Measurements from ENCODE around the gene TOP3A. TPM values are rescaled to one million over a fixed set of nuclear protein-coding genes. Genes with fewer than 3 reads are reported as not detected.
A peak's percentile ranks its signal among the peaks of the same experiment; 100 is the strongest.

Gene TOP3A
- total and polyA plus RNA-seq, 2 of the 13 experiments (the other 11 are each of a cell fraction or from before 2014, with no cell fraction given) = 16.9 to 36.8 TPM

GRCh38 chr17:18319604-18320256 lies 4.9 kb upstream of the TOP3A start:
- Histone ChIP-seq H3K36me3 (replicated peaks in 1 of 2; ENCODE audit: control insufficient read depth in 1 of 2, insufficient read depth in 2 of 2, low read length in 2 of 2) (peaks cover 20 to 29% of the 10 kb centered on the region in 2 experiments), H2AFZ (ENCODE audit: low read length) (no peak overlapping the region), H3K4me1 (ENCODE audit: insufficient read depth, low read length) (peaks cover 53% of the 10 kb centered on the region), H3K79me2 (ENCODE audit: insufficient read depth, low read length) (peaks cover 54% of the 10 kb centered on the region), H3K4me3 (replicated peaks in 1 of 3; ENCODE audit: insufficient read depth in 1 of 3, low read depth in 2 of 3, low read length in 3 of 3) (no peak overlapping the region), H3K9me3 (ENCODE audit: low read length) (no peaks in the 10 kb centered on the region), H3K9ac (ENCODE audit: insufficient read depth, low read depth, low read length) (no peak overlapping the region), H3K27ac (ENCODE audit: extremely low read length, insufficient read depth, low read length) (no peak overlapping the region), H3K4me2 (ENCODE audit: low read depth, low read length) (peak overlapping the region; percentile 49), H3K27me3 (ENCODE audit: control insufficient read depth in 1 of 2, insufficient read depth in 2 of 2, low read length in 2 of 2) (no peaks in the 10 kb centered on the region; a peak in 1 of 5 replicates), H4K20me1 (ENCODE audit: insufficient read depth, low read length) (peaks cover 18% of the 10 kb centered on the region)
- in situ Hi-C loops (cut with HindIII; ENCODE audit: extremely low pct_ligation_motif_present, low pct_unique_long_range_greater_than_20kb) = no loop called here
- POLR2A ChIA-PET = no interaction called here
- CTCF ChIA-PET (ENCODE audit: low intra/inter-chr PET ratio, low total read pairs) = interaction anchor here (1.2 kb wide), 1 partner anchor 72 kb away, joined by 3 read pairs; no protein-coding TSS in a partner anchor
- intact Hi-C loops (cut with micrococcal nuclease; ENCODE audit: unreplicated experiment) = loop anchor here (5.0 to 10.0 kb wide), 2 partner anchors 45 to 62 kb away; partner anchors contain the start of genes FLII and SHMT1
- 83% methylated on average over 12 of the region's 13 CpGs for WGBS (ENCODE audit: low lambda C conversion rate)
- DNase-seq (ENCODE audit: low spot score) = peak; percentile 37
- FAIRE-seq = peak; percentile 81
- BruUV-seq (replicated peaks) = no TSS peak
- ATAC-seq = peak; percentile 57
- no peak for TF ChIP-seq GPBP1L1 (CRISPR knock-in tag; IDR thresholded peaks at IDR 0.05)
- TF ChIP-seq ZHX2 (IDR thresholded peaks at IDR 0.05; ENCODE audit: low read depth) = no peak
- no peak for TF ChIP-seq ZHX2 (CRISPR knock-in tag; IDR thresholded peaks at IDR 0.05; ENCODE audit: borderline replicate concordance)
- TF ChIP-seq ZNF281 (CRISPR knock-in tag; IDR thresholded peaks at IDR 0.05; ENCODE audit: borderline replicate concordance) = no peak
- 0 out of 2 replicates have a peak, but pooled peaks have one; percentile 50 for TF ChIP-seq ZNF274 (CRISPR knock-in tag; IDR thresholded peaks at IDR 0.05)
- 0 out of 2 replicates have a peak, but pooled peaks have one; percentile 34 for TF ChIP-seq ZNF276 (CRISPR knock-in tag; IDR thresholded peaks at IDR 0.05; ENCODE audit: low read depth)
- 0 out of 2 replicates have a peak, but pooled peaks have one; percentile 19 for TF ChIP-seq NRL (CRISPR knock-in tag; IDR thresholded peaks at IDR 0.05; ENCODE audit: borderline replicate concordance)
- TF ChIP-seq TFDP2 (CRISPR knock-in tag; IDR thresholded peaks at IDR 0.05) = no peak

Data from HepG2 (cell line).